NK-92 treated with Interleukin-12 subunit alpha and Interleukin-12 subunit beta, amount 100 ng/mL, for 24 hours (cell line): ENCODE data around the gene FAM25G.

ENCODE experiments used
- DNase-seq: peaks from one replicate; lab custom pipeline; 2025; lab: John Stamatoyannopoulos, UW

Gene FAM25G

DNA sequence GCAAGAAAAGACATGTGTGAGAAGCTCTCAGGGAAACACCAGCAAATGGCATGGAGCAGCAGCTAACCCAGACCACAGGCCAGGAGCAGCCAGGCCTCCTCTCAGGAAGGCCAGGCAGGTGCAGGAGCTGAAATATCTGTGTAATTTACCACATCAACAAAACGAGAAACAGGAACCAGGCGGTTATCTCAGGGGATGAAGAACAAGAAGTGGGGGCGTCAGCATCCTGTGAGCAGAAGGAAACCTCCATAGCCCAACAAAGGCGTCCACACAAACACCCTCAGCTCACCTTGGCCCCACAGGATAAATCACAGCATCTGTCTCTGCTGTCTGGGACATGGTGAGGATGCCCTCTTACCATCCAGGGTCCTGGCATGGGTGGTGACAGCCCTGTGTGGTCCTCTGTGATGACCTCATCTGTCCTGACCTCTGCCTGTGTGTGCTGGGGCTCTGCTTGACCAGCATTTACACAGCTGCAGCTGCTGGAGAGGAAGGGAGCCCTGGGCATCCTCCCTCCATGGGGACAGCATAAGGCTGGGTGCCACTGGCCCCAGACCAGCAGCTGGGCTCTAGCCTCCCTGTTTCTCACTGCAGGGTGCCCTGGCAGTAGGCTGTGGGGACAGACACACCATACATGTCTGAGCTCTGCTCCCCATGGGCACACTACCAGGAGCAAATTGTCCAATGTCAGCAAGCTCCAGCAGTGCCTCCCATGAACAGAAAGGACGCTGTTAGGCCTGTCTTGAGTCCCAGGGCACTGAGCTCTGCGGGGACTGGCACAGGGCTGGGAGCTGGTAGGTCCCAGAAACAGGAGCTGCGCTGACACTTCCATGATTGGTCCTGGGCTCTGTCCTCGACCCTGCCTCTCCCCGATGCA lies 42.2 kb downstream of the FAM25G start:
- no peak for DNase-seq

DNA sequence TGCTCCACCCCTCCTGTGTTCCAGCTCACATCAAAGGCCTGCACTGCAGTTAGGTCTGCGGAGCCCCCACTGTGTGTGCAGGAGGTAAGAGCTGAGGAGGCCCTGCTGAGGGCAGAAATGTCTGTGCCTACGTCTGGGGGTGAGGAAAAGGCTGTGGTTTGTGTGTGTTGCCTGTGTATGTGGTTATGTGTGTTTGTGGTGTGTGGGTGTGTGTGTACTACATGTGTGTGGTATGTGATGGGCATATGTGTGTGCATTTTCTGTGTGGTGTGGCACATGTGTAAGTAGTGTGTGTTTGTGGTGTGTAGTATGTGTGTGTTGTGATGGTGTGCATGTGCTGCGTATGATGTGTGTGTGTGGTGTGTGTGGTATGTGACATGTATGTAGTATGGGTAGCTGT lies 43.8 kb downstream of the FAM25G start:
- DNase-seq, result no peak

DNA sequence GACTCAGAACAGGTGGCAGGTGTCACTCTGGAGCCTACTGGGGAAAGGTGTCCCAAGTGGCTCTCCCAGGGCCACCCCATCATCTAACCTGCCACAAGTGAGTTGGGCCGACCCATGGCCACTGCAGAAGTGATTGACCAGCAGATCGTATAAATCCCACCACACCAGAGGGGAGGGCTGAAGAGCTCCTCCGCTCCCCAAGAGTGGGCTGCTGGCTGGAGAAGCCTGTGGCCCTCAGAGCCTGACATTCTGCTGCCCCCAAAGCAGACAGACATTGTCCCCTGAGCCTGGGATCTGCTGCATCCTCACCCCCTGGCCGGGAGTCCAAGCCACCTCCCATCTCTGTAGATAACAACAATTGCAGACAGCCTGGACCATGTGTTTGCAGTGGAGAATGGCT lies 44.3 kb downstream of the FAM25G start:
- DNase-seq, result no peak

DNA sequence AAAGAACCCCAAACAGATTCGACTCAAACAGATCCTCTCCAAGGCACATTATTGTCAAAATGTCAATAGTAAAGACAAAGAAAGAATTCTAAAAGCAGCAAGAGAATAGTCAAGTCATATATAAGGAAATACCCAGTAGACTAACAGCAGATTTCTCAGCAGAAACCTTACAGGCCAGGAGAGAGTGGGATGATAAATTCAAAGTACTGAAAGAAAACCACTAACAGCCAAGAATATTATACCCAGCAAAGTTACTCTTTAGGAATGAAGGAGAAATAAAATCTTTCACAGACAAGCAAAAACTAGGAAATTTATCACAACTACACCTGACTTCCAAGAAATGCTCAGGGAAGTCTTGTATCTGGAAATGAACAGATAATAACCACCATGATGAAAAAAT lies 45.8 kb downstream of the FAM25G start:
- no peak for DNase-seq

DNA sequence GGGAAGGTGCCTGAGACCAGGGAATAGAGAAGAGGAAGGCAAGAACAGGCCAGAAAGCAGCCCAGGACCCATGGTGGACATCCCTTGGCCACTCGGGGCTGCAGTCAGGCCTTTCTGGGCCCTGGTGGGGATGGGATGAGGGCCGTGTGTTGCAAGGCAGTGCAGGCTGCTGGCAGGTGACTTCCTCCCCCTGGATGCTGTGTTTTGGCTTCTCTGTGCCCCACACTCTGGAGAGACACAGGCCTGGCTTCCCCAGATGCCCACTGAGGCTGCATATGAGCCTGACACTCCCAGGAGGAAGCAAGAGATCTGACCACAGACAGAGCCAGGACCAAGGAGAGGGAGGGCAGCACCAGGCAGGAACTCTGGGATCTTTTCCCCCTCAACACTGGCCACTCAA lies 47.5 kb downstream of the FAM25G start:
- no peak for DNase-seq

DNA sequence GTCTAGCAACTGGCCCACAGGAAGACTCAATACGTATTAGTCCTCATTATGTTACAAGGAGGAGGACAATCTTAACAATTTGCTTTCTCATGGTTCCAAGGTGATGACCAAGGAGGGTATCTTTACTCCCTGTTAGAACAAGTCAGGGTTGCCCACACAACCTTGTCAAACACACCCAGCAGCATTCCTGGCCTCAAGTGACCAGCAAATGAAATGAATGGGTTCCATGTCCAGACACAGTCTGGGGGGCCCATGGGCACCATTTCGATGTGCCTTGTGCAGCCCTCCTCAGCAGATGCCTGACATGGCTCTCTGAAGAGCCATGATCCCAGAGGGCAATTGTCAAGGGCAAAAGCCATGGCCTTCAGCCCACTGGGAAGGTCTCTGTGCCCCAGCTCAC lies 48.4 kb downstream of the FAM25G start:
- no peak for DNase-seq

DNA sequence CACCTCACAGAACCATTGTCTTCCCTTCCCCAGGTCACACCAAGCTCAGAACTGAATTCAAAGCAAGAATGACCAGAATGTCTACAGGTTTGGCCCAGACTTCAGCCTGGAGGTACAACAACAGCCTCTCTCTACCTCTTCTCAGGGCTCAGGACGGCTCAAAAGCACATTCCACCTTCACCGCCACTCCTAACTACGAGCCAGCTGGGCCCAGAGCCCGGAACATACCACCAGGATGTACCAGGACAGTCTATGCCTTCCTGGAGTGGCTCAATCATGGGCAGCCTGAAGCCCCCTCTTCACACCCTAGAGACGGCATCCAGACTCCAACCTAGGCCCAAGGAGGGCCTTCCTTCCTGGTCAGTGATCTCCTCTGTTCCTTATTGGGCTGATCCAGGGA lies 49.1 kb downstream of the FAM25G start:
- no peak for DNase-seq

DNA sequence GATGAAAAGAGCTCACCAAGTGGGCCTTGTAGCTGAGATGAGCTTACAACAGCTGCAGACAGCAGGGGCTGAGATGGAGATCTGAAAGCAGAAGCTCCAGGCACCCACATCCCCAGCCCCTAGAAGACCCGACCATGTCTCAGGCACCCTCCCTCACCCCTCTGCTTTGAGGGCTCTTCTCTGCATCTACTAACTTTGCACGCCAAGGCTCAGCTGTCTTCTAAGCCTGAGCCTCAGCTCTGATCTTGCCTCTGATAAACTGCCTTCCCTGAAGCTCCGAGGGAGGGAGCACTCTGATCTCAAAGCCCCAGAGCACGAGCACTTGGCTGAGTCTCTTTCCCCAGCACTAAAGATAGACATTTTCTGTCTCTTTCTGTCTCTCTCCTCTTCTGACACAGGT lies 49.6 kb downstream of the FAM25G start:
- DNase-seq, result no peak

DNA sequence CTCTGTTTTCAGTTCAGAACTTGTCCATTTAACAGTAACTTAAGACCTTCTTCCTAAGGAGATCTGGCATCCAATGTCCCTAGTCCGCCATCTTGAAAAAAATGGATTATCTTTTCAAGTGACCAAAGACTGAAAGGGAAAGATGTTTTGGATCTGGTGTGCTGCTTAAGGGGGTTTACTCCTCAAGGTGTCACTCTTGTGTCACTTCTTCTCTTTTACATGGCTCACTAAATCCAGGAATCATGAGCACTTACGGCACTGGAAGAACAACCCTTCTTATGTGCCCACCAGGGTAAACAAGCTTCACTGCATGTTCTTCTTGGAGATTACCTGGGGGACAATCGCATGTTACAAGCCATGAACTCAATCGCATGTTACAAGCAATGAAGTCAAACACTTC lies 51.3 kb downstream of the FAM25G start:
- DNase-seq, result no peak

DNA sequence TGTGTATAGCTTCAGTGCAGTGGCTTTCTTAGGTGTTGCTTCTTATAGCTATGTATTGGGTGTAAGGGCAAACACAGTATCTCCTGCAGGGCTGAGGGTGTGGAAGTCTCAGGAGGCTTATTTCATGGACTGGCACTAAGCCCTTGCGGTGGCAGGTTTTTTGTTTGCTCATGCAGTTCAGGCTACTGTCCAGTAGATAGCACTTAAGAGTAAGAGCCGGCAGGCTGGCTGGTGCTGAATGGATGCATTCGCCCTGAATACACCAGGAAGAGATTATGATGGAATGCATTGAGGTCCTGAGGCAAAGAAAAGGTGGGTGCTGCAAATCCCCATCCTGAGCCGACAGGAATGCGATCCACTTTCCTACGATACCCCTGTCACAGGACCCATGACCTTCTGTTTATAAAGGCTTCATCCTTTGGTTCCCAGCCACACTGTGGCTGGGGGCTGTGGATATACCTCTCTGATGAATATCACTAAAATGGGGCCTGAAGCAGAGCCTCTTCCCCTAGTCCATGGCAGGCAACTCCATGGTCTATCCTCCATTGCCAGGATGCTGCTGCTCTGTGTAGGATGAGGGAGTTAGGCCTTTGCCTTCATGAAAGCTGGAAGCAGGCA lies 52.5 kb downstream of the FAM25G start:
- no peak for DNase-seq
